ENCODE data around the gene SSR1.

The SSR1 gene

GRCh38 chr6:7257521-7258230 is 55.3 kb downstream of the SSR1 start:
- H3K79me2 ChIP-seq (ENCODE audit: insufficient read depth, low read length) = no peaks in the 10 kb centered on the region
- H3K4me3 ChIP-seq (ENCODE audit: insufficient read depth, low read length, poor library complexity, severe bottlenecking) = no peak overlapping the region
- H3K36me3 ChIP-seq (ENCODE audit: low read length) = no peaks in the 10 kb centered on the region
- H3K27me3 ChIP-seq (ENCODE audit: low read length) = no peaks in the 10 kb centered on the region
- H2AFZ ChIP-seq (ENCODE audit: low read depth, low read length, severe bottlenecking) = no peak overlapping the region
- no peak overlapping the region for H3K4me2 ChIP-seq (ENCODE audit: low read depth, low read length, poor library complexity, severe bottlenecking)
- H3K9ac ChIP-seq (ENCODE audit: low read length) = no peak overlapping the region
- H3F3A ChIP-seq (ENCODE audit: insufficient read depth) = no peaks in the 10 kb centered on the region
- no peaks in the 10 kb centered on the region for H3K9me3 ChIP-seq (ENCODE audit: insufficient read depth, low read length)
- H3K27ac ChIP-seq (ENCODE audit: low read depth, low read length) = no peak overlapping the region
- TF ChIP-seq EZH2phosphoT487 (conservative IDR thresholded peaks at IDR 0.05; ENCODE audit: low read length) = no peak
- no peak for TF ChIP-seq CTCF (IDR thresholded peaks at IDR 0.05; ENCODE audit: insufficient read depth, low read length, poor library complexity, severe bottlenecking)
- no peaks in the 10 kb centered on the region for H3K9me2 ChIP-seq (replicated peaks; ENCODE audit: insufficient read depth, low read length)
- H4K20me1 ChIP-seq (ENCODE audit: low read depth, low read length) = no peaks in the 10 kb centered on the region

GRCh38 chr6:7256785-7257184 is 56.2 kb downstream of the SSR1 start:
- Histone ChIP-seq H2AFZ (ENCODE audit: low read depth, low read length, severe bottlenecking) (no peak overlapping the region), H3K36me3 (ENCODE audit: low read length) (no peaks in the 10 kb centered on the region), H3K4me3 (ENCODE audit: insufficient read depth, low read length, poor library complexity, severe bottlenecking) (no peak overlapping the region), H3K9ac (ENCODE audit: low read length) (no peak overlapping the region), H3K27ac (ENCODE audit: low read depth, low read length) (no peak overlapping the region), H3K9me3 (ENCODE audit: insufficient read depth, low read length) (no peaks in the 10 kb centered on the region), H3K4me2 (ENCODE audit: low read depth, low read length, poor library complexity, severe bottlenecking) (no peak overlapping the region), H3K27me3 (ENCODE audit: low read length) (no peaks in the 10 kb centered on the region), H3F3A (ENCODE audit: insufficient read depth) (no peaks in the 10 kb centered on the region), H3K9me2 (replicated peaks; ENCODE audit: insufficient read depth, low read length) (no peaks in the 10 kb centered on the region), H3K79me2 (ENCODE audit: insufficient read depth, low read length) (no peaks in the 10 kb centered on the region), H4K20me1 (ENCODE audit: low read depth, low read length) (no peaks in the 10 kb centered on the region)
- TF ChIP-seq CTCF (IDR thresholded peaks at IDR 0.05; ENCODE audit: insufficient read depth, low read length, poor library complexity, severe bottlenecking) = no peak

GRCh38 chr6:7255918-7256317 is 57.1 kb downstream of the SSR1 start:
- no peaks in the 10 kb centered on the region for H3K36me3 ChIP-seq (ENCODE audit: low read length)
- H3K9me3 ChIP-seq (ENCODE audit: insufficient read depth, low read length) = no peaks in the 10 kb centered on the region
- H3K9ac ChIP-seq (ENCODE audit: low read length) = no peak overlapping the region
- H4K20me1 ChIP-seq (ENCODE audit: low read depth, low read length) = no peaks in the 10 kb centered on the region
- no peaks in the 10 kb centered on the region for H3F3A ChIP-seq (ENCODE audit: insufficient read depth)
- H3K4me2 ChIP-seq (ENCODE audit: low read depth, low read length, poor library complexity, severe bottlenecking) = no peak overlapping the region
- no peaks in the 10 kb centered on the region for H3K9me2 ChIP-seq (replicated peaks; ENCODE audit: insufficient read depth, low read length)
- no peak overlapping the region for H2AFZ ChIP-seq (ENCODE audit: low read depth, low read length, severe bottlenecking)
- TF ChIP-seq CTCF (IDR thresholded peaks at IDR 0.05; ENCODE audit: insufficient read depth, low read length, poor library complexity, severe bottlenecking) (no peak), EZH2phosphoT487 (conservative IDR thresholded peaks at IDR 0.05; ENCODE audit: low read length) (no peak)
- no peaks in the 10 kb centered on the region for H3K79me2 ChIP-seq (ENCODE audit: insufficient read depth, low read length)
- no peak overlapping the region for H3K27ac ChIP-seq (ENCODE audit: low read depth, low read length)
- H3K27me3 ChIP-seq (ENCODE audit: low read length) = no peaks in the 10 kb centered on the region
- H3K4me3 ChIP-seq (ENCODE audit: insufficient read depth, low read length, poor library complexity, severe bottlenecking) = no peak overlapping the region

All from SU-DHL-6 (cell line).